DMS 273 (cell line): ENCODE results near the gene ZSCAN2.
A peak's percentile ranks its signal among the peaks of the same experiment; 100 is the strongest.
"Not testable (repeated sequence)": the region's sequence is repeated elsewhere in the genome, so short reads cannot be mapped to it uniquely, and the experiment has no call there.

Experiments
- DNase-seq: peaks from one replicate; lab custom pipeline; 2025; ENCODE audit not compliant: unreplicated experiment; lab: John Stamatoyannopoulos, UW

The ZSCAN2 gene

DNA sequence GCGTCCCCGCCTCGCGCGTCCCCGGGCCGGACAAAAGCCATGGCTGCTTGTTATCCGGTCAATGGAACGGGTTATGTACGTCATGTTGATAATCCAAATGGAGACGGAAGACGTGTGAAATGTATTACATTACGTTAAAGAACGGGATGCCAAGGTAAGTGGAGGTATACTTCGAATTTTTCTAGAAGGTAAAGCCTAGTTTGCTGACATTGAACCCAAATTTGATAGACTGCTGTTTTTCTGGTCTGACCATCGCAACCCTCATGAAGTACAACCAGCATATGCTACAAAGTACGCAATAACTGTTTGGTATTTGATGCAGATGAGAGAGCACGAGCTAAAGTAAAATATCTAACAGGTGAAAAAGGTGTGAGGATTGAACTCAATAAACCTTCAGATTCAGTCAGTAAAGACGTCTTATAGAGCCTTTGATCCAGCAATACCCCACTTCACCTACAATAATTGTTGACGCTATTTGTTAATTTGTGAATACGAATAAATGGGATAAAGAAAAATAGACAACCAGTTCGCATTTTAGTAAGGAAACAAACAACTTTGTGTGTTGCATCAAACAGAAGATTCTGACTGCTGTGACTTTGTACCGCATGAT is 33.5 kb downstream of the ZSCAN2 start:
- DNase-seq = no peak

DNA sequence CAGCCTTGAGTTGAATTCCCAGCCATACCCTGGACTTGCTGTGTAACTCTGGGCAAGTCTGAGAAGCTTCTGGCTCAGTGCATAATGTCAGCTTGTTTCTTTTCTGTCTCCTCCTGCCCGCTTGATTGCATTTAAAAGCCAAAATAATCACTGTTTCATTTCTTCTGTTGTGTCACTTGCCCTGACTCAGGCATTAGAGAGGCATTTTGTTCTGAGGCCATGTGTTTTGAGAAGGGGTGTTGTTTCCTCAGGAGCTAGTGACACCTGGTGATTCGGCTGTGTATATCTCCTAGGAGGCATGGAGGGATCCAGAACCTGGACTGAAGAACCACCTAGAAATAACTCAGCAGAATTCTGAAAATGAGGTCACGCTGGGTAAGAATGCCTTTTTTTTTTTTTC is 37.3 kb downstream of the ZSCAN2 start:
- peak; percentile 38 for DNase-seq

DNA sequence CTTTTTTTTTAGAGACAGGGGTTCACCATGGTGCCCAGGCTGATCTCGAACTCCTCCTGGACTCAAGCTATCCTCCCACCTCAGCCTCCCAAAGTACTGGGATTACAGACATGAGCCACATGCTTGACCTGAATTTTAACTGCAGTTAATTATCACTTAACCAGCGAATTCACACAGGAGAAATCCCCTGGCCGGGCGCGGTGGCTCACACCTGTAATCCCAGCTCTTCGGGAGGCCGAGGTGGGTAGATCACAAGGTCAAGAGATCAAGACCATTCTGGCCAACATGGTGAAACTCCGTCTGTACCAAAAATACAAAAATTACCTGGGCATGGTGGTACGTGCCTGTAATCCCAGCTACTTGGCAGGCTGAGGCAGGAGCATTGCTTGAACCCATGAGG is 41.1 kb downstream of the ZSCAN2 start:
- not testable (repeated sequence) for DNase-seq

DNA sequence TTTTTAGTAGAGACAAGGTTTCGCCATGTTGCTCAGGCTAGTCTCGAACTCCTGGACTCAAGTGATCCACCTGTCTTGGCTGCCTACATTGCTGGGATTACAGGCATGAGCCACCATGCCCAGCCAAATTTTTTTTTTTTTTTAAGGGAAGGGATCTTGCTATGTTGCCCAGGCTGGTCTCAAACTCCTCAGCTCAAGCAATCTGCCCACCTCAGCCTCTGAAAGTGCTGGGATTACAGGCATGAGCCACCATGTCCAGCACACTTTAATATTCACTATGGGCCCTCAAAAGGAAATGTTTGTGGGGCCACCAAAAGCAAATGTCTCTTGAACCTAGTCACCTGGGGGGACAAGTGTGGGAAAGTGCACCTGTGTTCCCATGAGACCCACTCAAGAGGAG is 41.8 kb downstream of the ZSCAN2 start:
- not testable (repeated sequence) for DNase-seq

DNA sequence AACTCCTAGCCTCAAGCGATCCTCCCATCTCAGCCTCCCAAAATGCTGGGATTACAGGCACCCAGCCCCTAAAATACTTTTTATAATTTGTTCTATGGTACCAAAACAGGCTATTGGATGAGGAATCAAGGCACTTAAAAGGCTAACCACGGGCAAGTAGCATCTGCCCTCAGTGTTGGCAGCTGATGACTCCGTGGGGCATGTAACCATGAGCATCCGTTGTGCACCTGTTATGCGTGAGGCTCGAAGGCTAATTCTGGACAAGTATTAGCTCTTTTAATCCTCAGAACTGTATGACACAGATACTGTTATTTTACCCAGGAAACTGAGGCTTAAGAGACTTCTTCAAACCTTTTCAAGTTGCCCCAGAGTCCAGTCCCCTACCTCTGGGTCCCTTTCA is 43.0 kb downstream of the ZSCAN2 start:
- DNase-seq = no peak

DNA sequence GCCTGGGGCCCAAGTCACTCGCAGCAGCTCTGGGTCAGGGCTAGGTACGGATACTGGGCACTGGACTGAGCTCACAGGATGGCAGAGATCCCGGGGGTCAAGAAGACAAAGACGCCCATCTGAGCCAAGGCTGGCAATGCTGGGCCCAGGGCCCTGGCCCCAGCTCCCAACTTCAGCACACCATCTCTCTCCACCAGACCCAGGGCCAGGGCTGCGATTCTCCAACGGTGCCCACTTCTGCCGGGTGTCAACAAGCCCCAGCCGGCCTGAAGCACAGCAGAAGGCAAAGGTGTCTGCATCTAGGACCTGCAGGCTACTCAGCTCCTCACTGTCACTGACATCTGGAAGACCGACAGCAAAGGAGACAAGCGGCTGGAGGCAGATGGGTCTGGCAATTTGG is 44.7 kb downstream of the ZSCAN2 start:
- DNase-seq = no peak

DNA sequence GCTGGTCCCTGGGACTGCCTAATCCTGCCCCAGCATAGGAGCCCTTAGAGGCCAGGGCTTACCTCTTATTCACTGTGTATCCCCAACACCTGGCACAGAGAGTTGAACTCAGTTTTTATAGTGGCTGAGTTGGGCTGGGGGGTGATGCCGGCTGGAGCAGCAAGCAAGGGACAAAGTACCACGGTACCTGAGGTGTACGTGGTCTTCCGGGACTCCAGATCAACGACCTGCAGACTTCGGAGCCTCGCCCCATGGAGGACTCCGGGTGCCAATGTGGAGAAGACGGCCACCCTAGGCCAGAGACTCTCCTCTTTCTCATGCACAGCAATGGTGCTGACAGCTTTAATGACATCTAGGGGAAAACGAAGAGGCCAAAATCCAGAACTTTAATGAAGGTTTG is 45.2 kb downstream of the ZSCAN2 start:
- DNase-seq = no peak

DNA sequence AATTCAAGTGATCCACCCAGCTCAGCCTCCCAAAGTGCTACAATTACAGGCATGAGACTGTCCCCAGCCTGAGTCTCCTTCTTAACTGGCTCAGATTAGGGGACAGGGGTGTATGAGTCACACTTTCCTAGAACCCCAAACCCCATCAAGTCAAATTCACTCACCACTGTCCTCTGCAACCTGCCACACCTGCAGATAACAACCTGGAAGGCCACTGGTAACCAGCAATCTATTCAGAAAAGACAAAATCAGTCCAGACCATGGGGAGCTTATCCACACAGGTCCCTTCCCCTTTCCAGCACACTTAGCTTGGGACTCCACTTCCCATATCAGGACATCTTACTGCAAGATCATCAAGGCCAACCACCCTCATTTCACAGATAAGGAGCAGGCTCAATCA is 46.9 kb downstream of the ZSCAN2 start:
- DNase-seq = no peak

DNA sequence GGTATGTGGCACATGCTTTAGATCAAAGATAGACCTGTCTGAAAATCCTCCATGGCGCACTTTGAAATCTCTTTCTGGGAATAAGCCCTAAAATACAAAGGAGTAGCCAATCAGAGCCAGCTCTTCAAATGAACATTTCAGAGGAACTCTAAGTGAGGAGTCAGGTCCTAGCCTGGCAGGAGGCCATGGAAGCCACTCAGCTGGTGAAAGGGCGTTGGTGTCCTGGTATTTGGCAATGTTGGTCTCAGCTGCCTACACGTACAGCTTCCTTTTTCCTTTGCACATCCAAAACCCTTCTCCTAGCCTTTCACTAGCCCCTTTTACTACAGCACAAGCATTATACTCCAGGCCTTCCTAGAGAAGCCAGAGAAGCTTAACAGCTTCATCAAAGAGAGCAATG is 47.7 kb downstream of the ZSCAN2 start:
- DNase-seq = no peak

DNA sequence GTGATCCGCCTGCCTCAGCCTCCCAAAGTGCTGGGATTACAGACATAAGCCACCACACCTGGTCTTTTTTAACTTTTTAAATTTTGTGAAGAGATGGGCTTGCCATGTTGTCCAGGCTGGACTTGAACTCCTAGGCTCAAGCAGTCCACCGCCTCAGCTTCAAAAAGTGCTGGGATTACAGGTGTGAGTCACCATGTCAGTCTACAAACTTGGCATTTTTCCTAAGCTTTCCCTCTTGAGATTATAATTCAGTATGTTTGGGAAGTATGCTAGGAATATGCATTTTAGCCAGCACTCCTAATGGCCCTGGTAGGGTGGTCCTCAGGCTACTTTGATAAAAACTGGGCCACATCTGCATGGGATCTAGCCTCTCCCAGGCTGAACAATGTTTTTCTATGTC is 48.9 kb downstream of the ZSCAN2 start:
- DNase-seq = no peak

DNA sequence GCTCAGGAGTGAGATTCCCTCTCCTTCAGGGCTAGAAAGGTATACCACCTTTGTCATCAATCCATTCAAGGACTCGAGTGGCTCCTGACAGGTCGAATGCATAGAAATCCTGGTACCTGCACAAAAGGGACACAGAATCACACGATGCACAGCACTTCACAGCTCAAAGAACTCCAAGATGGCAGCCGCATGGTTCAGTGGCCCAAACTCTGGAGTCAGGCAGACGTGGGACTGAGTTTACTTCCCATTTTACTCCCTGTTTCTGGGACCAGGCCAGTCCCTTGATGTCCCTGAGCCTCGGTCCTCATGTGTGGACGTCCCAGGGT is 52.7 kb downstream of the ZSCAN2 start:
- DNase-seq = peak; percentile 45

DNA sequence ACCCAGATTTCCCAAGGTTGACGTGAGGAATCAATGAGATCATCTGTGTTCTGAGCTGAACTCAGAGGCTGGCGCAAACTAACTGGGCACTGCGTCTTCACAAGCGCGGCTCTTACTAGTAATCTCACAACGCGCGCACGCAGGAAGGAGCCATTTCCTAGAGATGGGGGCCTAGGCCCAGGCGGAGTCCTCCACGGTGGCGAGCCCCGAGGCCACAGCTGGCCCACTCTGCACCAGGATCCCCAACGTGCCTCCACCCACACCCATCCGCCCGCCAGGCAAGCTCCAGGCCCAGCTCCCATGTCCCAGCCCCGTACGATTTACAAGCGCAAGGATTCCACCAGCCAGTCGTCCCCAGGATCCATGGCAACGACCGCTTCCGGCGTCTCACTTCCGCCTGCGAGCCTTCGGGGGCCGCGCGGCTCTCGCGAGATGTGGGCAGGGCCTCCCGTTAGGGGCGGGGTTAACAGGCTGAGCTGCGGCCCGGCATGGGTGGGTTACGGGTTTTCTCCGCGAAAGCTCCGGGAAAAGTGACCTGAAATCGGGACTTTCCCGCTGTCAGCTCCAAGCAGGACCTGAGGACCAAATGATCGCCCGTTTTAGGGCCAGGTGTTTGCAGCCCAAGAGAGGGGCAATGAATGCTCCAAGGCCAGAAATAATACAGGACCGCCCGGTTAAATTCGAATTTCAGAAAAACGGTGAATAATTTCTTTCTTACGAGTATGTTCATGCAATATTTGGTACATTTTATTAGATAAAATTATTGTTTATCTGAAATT is 53.3 kb downstream of the ZSCAN2 start, which contains the start of gene WDR73:
WDR73 (minus strand) TSS at position 374 of the 779 bp plus-strand sequence; CDS start at position 365, 9 bp downstream.
- peak; percentile 96 for DNase-seq

DNA sequence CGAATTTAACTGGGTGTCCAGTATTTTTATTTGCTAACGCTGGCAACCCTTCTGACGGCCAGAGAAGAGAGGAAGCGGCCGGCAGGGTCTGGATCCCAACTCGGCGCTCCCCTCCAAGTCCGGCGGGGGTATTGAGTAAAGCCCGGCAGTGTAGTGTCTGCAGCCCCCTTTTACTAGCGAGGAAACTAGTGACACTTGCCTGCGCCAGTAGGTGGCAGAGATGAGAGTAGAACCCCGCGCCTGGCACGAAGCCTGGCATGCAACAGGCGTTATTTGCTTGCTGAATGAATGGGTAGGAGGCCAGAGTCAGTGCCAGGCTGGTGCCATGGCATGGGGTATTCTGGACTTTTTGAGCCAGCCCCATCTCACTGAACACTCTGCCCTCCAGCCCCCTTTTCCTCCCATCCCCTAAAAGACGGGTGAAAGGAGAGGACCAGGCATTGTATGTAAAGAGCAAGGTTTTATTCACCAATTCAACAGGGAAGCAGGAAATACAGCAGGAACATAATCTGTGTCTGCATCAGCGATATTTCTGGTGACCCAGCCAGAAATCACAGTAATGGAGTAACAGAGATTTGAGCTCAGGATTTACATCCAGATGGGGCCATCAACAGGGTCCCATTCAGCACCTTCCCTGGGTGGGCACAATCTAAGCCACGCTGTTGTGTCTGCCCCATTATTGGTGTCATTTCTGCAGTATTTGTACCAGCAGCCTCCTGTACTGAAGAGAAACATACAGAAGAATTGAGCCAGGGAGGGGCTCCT is 54.1 kb downstream of the ZSCAN2 start:
- DNase-seq = peak; percentile 91

DNA sequence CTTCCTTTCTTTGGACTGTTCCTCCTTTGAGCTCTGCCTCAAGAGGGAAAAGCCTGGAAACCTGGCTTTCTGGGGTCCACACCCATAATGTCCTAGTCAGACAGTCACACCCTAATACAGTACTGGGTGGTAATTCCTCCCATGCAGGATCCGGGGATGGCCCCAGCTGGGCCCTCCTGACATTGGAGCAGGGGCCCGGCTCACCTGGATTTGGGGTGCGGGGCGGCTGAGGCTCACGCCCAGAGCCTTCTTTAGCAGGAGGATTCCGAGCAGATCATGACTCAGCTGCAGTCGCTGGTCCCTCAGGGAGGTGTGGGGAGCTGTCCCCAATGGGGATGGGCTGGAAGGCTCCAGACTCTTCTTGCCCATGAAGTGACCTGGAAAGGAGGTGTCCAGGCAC is 56.2 kb downstream of the ZSCAN2 start:
- DNase-seq = no peak

DNA sequence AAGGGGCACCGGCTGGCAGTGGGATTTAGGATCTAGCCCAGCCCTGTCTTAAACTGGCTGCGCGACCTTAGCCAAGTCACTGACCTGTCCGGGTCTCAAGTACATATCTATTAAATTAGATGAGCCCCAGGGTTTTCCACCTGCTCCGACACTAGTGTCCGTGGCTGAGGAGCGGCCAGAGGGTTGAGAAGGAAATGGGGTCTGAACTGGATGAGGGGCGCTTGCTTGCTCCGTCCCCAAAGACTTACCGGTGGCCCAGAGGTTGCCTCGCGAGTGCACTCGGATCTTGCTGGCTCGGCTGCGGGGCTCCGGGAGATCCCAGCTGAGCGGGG is 56.9 kb downstream of the ZSCAN2 start:
- no peak for DNase-seq

DNA sequence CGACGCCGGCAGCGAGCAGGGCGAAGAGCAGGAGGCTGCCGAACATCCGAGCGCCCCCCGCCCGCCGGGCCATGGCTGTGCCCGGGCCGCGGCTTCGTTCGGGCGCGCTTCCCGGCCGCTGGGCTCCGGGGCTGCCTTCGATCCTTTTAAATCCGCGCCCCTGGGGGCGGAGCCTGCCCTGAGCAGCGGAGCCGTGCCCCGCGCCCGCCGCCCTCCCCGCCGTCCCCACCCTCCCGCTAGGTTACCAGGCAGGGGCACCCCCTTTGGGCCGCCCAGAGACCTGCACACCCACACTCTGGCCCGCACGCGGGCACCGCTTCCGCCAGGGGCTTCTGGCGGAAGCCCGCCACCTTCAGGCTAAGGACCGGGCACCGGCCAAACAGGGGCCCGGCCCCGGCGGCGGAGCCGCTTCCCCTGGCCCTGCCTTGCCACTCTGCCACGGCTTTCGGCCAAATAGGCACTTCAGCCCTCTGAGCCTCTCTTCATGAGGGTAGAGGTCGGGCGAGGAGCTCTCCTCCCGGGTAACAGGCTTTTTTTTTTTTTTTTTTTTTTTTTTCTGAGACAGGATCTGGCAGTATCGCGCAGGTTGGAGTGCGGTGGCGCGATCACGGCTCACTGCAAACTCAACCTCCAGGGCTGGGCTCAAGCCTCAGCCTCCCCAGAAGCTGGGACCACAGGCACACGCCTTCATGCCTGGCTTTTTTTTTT is 57.4 kb downstream of the ZSCAN2 start, which contains the start of gene NMB:
NMB (minus strand) TSS at position 120 of the 708 bp plus-strand sequence; CDS start at position 73, 47 bp downstream.
- peak; percentile 93 for DNase-seq

DNA sequence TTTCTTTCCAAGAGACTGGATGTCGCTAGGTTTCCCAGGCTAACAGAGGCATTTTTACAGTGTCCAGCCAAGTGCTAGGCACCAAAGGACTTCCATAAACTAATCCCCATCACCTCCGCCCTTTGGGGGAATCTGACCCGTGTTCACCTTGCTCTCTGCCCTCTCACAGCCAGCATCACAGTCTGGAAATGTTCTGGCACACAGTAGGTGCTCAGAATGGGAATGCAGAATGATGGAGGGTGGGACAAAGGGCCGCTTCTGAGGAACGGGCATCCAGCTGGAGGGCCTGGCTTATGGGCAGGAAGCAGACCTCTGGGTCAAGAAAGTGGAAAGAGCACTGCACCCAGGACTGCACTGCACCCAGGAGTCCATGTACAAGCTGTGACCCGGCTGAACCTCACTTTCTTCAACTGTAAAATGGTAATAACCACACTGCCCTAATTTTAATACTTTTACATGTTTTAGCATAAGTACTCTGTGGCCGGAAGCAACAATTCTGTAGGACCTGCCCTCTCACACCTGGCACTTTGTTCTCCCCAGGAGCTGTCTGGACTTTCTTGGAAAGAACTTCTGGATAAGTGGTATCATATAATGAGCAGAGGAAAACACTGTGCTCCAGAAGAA is 58.1 kb downstream of the ZSCAN2 start:
- DNase-seq = no peak

DNA sequence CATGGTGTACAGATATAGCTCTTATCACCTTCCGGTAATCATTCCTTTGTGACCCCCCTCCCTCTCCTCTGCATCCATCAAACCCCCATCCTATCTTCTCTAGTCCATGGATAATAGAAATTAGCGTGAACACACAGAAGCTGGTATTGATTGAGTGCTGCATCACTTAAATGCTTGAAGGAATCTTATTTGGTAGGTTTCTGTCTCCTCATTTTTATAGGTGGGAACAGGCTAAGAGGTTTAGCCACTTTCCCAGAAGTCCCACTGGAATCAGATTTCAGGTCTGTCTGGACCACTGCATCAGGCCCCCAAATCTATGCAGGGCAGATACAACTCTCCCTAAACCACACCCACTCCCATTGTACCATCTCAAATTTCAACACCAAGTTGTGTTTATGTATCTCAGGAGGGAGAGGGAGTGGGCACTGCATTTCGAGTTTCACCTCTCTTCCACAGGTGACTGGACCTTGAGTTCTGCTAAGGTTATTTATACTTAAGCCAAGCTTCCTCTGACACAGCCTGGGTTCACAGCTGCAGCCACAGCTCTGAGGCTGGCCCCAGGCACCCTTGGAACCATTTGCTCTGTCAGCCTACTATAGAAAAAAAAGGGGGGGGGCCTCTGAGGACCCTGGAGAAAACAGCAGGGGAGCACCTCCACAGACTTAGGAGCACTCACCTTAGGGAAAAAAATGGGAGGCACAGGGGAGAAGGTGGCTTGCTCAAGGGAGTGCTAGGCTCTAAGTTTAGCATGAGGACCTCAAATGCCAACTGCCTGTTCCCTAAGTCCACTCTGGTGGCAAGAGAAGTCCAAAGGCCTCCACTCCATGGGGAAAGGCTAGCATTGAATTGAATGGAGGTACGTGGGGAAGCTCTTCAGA is 59.3 kb downstream of the ZSCAN2 start:
- peak; percentile 7 for DNase-seq

DNA sequence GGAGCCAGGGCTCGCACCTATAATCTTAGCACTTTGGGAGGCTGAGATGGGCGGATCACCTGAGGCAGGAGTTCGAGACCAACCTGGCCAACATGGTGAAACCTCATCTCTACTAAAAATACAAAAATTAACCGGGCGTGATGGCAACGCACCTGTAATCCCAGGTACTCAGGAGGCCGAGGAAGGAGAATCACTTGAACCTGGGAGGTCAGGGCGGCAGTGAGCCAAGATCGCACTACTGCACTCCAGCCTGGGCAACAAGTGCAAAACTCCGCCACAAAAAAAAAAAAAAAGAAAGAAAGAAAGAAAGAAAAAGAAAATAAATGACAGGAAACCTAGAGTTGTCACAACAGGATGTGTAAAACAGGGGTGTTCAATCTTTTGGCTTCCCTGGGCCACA is 60.2 kb downstream of the ZSCAN2 start:
- no peak for DNase-seq

DNA sequence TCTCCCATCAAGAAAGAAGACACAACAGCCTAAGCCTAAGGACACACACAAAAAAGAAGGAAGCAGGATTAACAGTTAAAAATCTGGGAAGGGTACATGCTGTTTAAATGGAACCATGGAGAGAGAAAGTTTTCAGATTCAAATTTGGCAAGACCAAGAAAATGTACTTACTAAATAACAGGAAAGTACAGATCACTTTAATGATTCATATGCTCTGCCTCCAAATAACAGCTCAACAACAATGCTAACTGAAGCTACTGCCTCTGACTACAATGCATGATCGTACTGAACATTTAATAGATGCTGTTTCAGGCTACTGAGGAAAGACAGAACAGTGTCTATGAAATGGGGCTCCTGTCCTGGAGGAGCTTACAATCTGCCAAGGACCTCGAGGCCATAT is 65.6 kb downstream of the ZSCAN2 start:
- DNase-seq = no peak
